HepG2 (cell line): ENCODE measurements around the gene CASTOR1. TPM values are rescaled to one million over a fixed set of nuclear protein-coding genes. Genes with fewer than 3 reads are reported as not detected.

Experiments used
- ATAC-seq: fragments of 200-7000 bp; cut with Tn5 transposase; 3 replicates; pipeline ENCODE4 v1.9.1; 2020; ENCODE audit warnings: mild to moderate bottlenecking, moderate library complexity
- BruUV-seq: library from RNA; stranded (reverse); fragments of 400-500 nt; replicated peaks from 2 replicates; lab custom pipeline; 2021; lab: Mats Ljungman, UMichigan
- CTCF ChIA-PET: fragments of 300-600 bp; formaldehyde crosslinking; extraction: SDS; loops from one replicate; lab custom pipeline; 2021; ENCODE audit warnings: low total read pairs, inconsistent platforms, low intra/inter-chr PET ratio; lab: Yijun Ruan, JAX
- POLR2A ChIA-PET: fragments of 350-600 bp; sonication (Branson Sonifier 250); formaldehyde crosslinking; loops from one replicate; lab custom pipeline; 2020; ENCODE audit warnings: antibody characterized with exemption, inconsistent platforms; lab: Yijun Ruan, JAX
- DNase-seq: peaks from one replicate; pipeline ENCODE4 v3.0.0-alpha.2; 2015; ENCODE audit warnings: low spot score
- FAIRE-seq: peaks from 3 replicates; lab custom pipeline; 2011; peaks lifted over from hg19 to GRCh38; lab: Jason Lieb, UNC
- H2AFZ ChIP-seq: one replicate; pipeline ENCODE4 v1.6.1; 2011; ENCODE audit warnings: low read length, inconsistent platforms
- H3K27ac ChIP-seq: fragments of 300-600 bp; 3 replicates; pipeline ENCODE4 v1.8.0; 2011; ENCODE audit warnings: mixed run types, mild to moderate bottlenecking, mixed read lengths, low read length, inconsistent platforms; ENCODE audit not compliant: insufficient read depth; ENCODE audit errors: extremely low read length
- H3K27me3 ChIP-seq, 2 experiments: fragments of 200-600 bp in 1 of 2; 2 replicates in 1 of 2; 3 replicates in 1 of 2; pipeline versions ENCODE4 v1.6.0 to v1.8.0; 2011; ENCODE audit warnings: low read length in 2 of 2, mild to moderate bottlenecking in 2 of 2, moderate library complexity in 2 of 2, inconsistent platforms in 1 of 2; ENCODE audit not compliant: insufficient read depth in 2 of 2, control insufficient read depth in 1 of 2
- H3K36me3 ChIP-seq, 2 experiments: fragments of 200-600 bp in 1 of 2; replicated peaks in 1 of 2; 2 replicates in 1 of 2; 3 replicates in 1 of 2; pipeline versions ENCODE4 v1.5.1 to v1.8.0; 2011; ENCODE audit warnings: low read length in 2 of 2, inconsistent platforms in 1 of 2; ENCODE audit not compliant: insufficient read depth in 2 of 2, control insufficient read depth in 1 of 2
- H3K4me1 ChIP-seq: 2 replicates; pipeline ENCODE4 v1.5.1; 2012; ENCODE audit warnings: low read length, inconsistent platforms; ENCODE audit not compliant: insufficient read depth
- H3K4me2 ChIP-seq: 2 replicates; pipeline ENCODE4 v1.6.0; 2011; ENCODE audit warnings: low read depth, low read length, inconsistent platforms
- H3K4me3 ChIP-seq, 3 experiments: fragments of 200-600 bp in 1 of 3; sonication (generic), shearing (Covaris generic) in 1 of 3; replicated peaks in 1 of 3; 2 replicates each; pipeline ENCODE4 v1.5.1; 2011 to 2016; ENCODE audit warnings: low read length in 3 of 3, inconsistent platforms in 2 of 3, low read depth in 2 of 3, mild to moderate bottlenecking in 2 of 3, control low read depth in 1 of 3, mixed read lengths in 1 of 3; ENCODE audit not compliant: insufficient read depth in 1 of 3
- H3K79me2 ChIP-seq: one replicate; pipeline ENCODE4 v1.6.1; 2011; ENCODE audit warnings: low read length, inconsistent platforms; ENCODE audit not compliant: insufficient read depth
- H3K9ac ChIP-seq: 2 replicates; pipeline ENCODE4 v1.6.0; 2011; ENCODE audit warnings: mild to moderate bottlenecking, low read depth, low read length, inconsistent platforms; ENCODE audit not compliant: insufficient read depth
- H3K9me3 ChIP-seq: 2 replicates; pipeline ENCODE4 v1.5.1; 2012; ENCODE audit warnings: mild to moderate bottlenecking, low read length
- H4K20me1 ChIP-seq: 2 replicates; pipeline ENCODE4 v1.6.0; 2011; ENCODE audit warnings: inconsistent platforms, mild to moderate bottlenecking, low read length, moderate library complexity; ENCODE audit not compliant: insufficient read depth
- ATF5 ChIP-seq: sonication (generic); formaldehyde crosslinking; IDR thresholded peaks from 2 replicates; pipeline ENCODE4 v1.4.0; 2020; ENCODE audit warnings: mild to moderate bottlenecking, low read depth, missing genetic modification reagents
- EED ChIP-seq: sonication (generic); formaldehyde crosslinking; IDR thresholded peaks from 2 replicates; pipeline ENCODE4 v1.5.0; 2020; ENCODE audit warnings: mild to moderate bottlenecking, missing genetic modification reagents
- KLF13 ChIP-seq: sonication (generic); formaldehyde crosslinking; IDR thresholded peaks from 2 replicates; pipeline ENCODE4 v1.4.0; 2020; ENCODE audit warnings: mild to moderate bottlenecking, missing genetic modification reagents
- PREB ChIP-seq: sonication (generic); formaldehyde crosslinking; IDR thresholded peaks from 2 replicates; pipeline ENCODE4 v1.4.0; 2020; ENCODE audit warnings: missing genetic modification reagents
- RARA ChIP-seq: IDR thresholded peaks from 2 replicates; pipeline ENCODE4 v1.6.1; 2016; ENCODE audit warnings: missing genetic modification reagents, missing compliant biosample characterization
- SNAPC2 ChIP-seq: sonication (generic); formaldehyde crosslinking; IDR thresholded peaks from 2 replicates; pipeline ENCODE4 v1.8.1; 2022; ENCODE audit warnings: mild to moderate bottlenecking, missing genetic modification reagents
- TBP ChIP-seq: sonication (generic); formaldehyde crosslinking; IDR thresholded peaks from 2 replicates; pipeline ENCODE4 v1.5.0; 2020; ENCODE audit warnings: missing genetic modification reagents
- TGIF2 ChIP-seq: IDR thresholded peaks from 2 replicates; pipeline ENCODE4 v1.6.1; 2016; ENCODE audit warnings: control low read depth, missing compliant biosample characterization
- ZNF292 ChIP-seq: sonication (generic); formaldehyde crosslinking; IDR thresholded peaks from 2 replicates; pipeline ENCODE4 v1.8.1; 2022; ENCODE audit warnings: mild to moderate bottlenecking, low read depth, missing genetic modification reagents, borderline replicate concordance
- ZNF615 ChIP-seq: sonication (generic); formaldehyde crosslinking; IDR thresholded peaks from 2 replicates; pipeline ENCODE4 v1.5.0; 2020; ENCODE audit warnings: mild to moderate bottlenecking, missing genetic modification reagents, borderline replicate concordance
- ZNF629 ChIP-seq: sonication (generic); formaldehyde crosslinking; conservative IDR thresholded peaks from 2 replicates; pipeline ENCODE4 v1.5.0; 2020; ENCODE audit warnings: missing genetic modification reagents
- ZNF841 ChIP-seq: sonication (generic); formaldehyde crosslinking; IDR thresholded peaks from 2 replicates; pipeline ENCODE4 v1.8.1; 2023; ENCODE audit warnings: missing genetic modification reagents, borderline replicate concordance
- ZSCAN29 ChIP-seq: sonication (generic); formaldehyde crosslinking; conservative IDR thresholded peaks from 2 replicates; pipeline ENCODE4 v1.4.0; 2020; ENCODE audit warnings: mild to moderate bottlenecking, missing genetic modification reagents
- ZSCAN30 ChIP-seq: sonication (generic); formaldehyde crosslinking; IDR thresholded peaks from 2 replicates; pipeline ENCODE4 v1.5.0; 2020; ENCODE audit warnings: mild to moderate bottlenecking, missing genetic modification reagents
- ZXDC ChIP-seq: sonication (generic); formaldehyde crosslinking; IDR thresholded peaks from 2 replicates; pipeline ENCODE4 v1.5.0; 2020; ENCODE audit warnings: mild to moderate bottlenecking, missing genetic modification reagents
- WGBS: methylation state at CpG from one replicate; pipeline ENCODE4 v1.1.6; 2017; ENCODE audit warnings: low lambda C conversion rate; 5-methylcytosine and 5-hydroxymethylcytosine counted together
- in situ Hi-C: cut with HindIII; loops from 2 replicates; pipeline ENCODE4 v1.10.0; 2017; ENCODE audit warnings: low pct_unique_long_range_greater_than_20kb; ENCODE audit not compliant: extremely low pct_ligation_motif_present
- intact Hi-C: fragments of 100-400 bp; cut with micrococcal nuclease; formaldehyde crosslinking; loops from one replicate; pipeline ENCODE4 v1.10.0; 2022; ENCODE audit not compliant: unreplicated experiment
- polyA plus RNA-seq, 8 experiments: library from polyadenylated mRNA; depleted of rRNA in 3 of 8; stranded (reverse) in 7 of 8; unstranded in 1 of 8; fragments of >200 nt; fragmentation: Illumina TruSeq in 4 of 8; extraction: Trizol in 4 of 8; gene quantifications; 2 replicates each; pipeline versions ENCODE4 v1.2.1 to v1.2.3, GENCODE V29; 2011 to 2016; ENCODE audit warnings: low read depth in 4 of 8, missing spikeins in 1 of 8, mixed read lengths in 1 of 8; ENCODE audit not compliant: insufficient read depth in 1 of 8
- total RNA-seq, 5 experiments: library from RNA; depleted of rRNA; stranded (reverse); fragments of >200 nt; fragmentation: Illumina TruSeq; extraction: Trizol; gene quantifications; 2 replicates each; pipeline ENCODE4 v1.2.3, GENCODE V29; 2016; ENCODE audit warnings: low read depth in 1 of 5

Gene CASTOR1
- total and polyA plus RNA-seq, 2 of the 13 experiments (the other 11 are each of a cell fraction or from before 2014, with no cell fraction given): 2.6 to 4.4 TPM

- 67% methylated on average over 4 of the region's 5 CpGs for WGBS
- in situ Hi-C loops (loop anchor here (5.0 kb wide), 1 partner anchor 101 kb away; the partner anchor contains the start of gene RNF215), intact Hi-C loops (loop anchor here (1.0 kb wide), 1 partner anchor 23 kb away; no protein-coding TSS in a partner anchor)
- ChIA-PET POLR2A (no interaction called here), CTCF (interaction anchor here (0.9 to 4.0 kb wide), 5 partner anchors 23 to 177 kb away, joined by 3 to 23 read pairs (median 13); partner anchors contain the start of gene TBC1D10A)
- no peak for FAIRE-seq
- no peak overlapping the region for H3K4me3 ChIP-seq
- peaks cover 27% of the 10 kb centered on the region for H3K4me1 ChIP-seq
- no peaks in the 10 kb centered on the region for H3K9me3 ChIP-seq
- H2AFZ ChIP-seq: no peak overlapping the region
- no TSS peak for BruUV-seq
- H3K79me2 ChIP-seq: no peaks in the 10 kb centered on the region
- H3K9ac ChIP-seq: no peak overlapping the region
- no peak overlapping the region for H3K27ac ChIP-seq
- no peak for DNase-seq
- no peaks in the 10 kb centered on the region; a peak in 1 of 5 replicates for H3K27me3 ChIP-seq
- H3K36me3 ChIP-seq: no peaks in the 10 kb centered on the region
- H3K4me2 ChIP-seq: no peak overlapping the region
- no peaks in the 10 kb centered on the region for H4K20me1 ChIP-seq
- no peak for ATAC-seq
- no peak for TF ChIP-seq PREB (CRISPR knock-in tag)
- TF ChIP-seq EED (CRISPR knock-in tag): 0 out of 2 replicates have a peak, but pooled peaks have one; percentile 51
Measured at GRCh38 chr22:30286331-30286730, 3.0 kb downstream of the CASTOR1 start.

GRCh38 chr22:30285846-30286200 lies 3.5 kb downstream of the CASTOR1 start:
- no peaks in the 10 kb centered on the region for H3K9me3 ChIP-seq
- no peak for FAIRE-seq
- POLR2A ChIA-PET: no interaction called here
- H3K27ac ChIP-seq: no peak overlapping the region
- no peaks in the 10 kb centered on the region for H3K79me2 ChIP-seq
- H4K20me1 ChIP-seq: no peaks in the 10 kb centered on the region
- DNase-seq: no peak
- no peaks in the 10 kb centered on the region for H3K36me3 ChIP-seq
- no peak overlapping the region for H3K4me2 ChIP-seq
- in situ Hi-C loops (loop anchor here (5.0 kb wide), 1 partner anchor 101 kb away; the partner anchor contains the start of gene RNF215), intact Hi-C loops (loop anchor here (1.0 kb wide), 1 partner anchor 23 kb away; no protein-coding TSS in a partner anchor)
- H2AFZ ChIP-seq: no peak overlapping the region
- CTCF ChIA-PET: interaction anchor here (2.8 to 4.0 kb wide), 2 partner anchors 23 to 177 kb away, joined by 20 to 23 read pairs; no protein-coding TSS in a partner anchor
- no CpG with 5 or more reads among the region's 8 CpGs for WGBS
- no TSS peak for BruUV-seq
- no peaks in the 10 kb centered on the region; a peak in 1 of 5 replicates for H3K27me3 ChIP-seq
- no peak overlapping the region for H3K4me3 ChIP-seq
- no peak overlapping the region for H3K9ac ChIP-seq
- peaks cover 22% of the 10 kb centered on the region for H3K4me1 ChIP-seq
- ATAC-seq: no peak
- no peak for TF ChIP-seq SNAPC2 (CRISPR knock-in tag)
- no peak for TF ChIP-seq KLF13 (CRISPR knock-in tag)
- TF ChIP-seq ZXDC (CRISPR knock-in tag): no peak
- TF ChIP-seq ZNF615 (CRISPR knock-in tag): no peak
- TF ChIP-seq TGIF2 (CRISPR knock-in tag): no peak
- no peak for TF ChIP-seq ATF5 (CRISPR knock-in tag)
- no peak for TF ChIP-seq ZNF629 (CRISPR knock-in tag)
- no peak for TF ChIP-seq ZSCAN29
- no peak for TF ChIP-seq RARA (CRISPR knock-in tag)
- TF ChIP-seq ZSCAN30 (CRISPR knock-in tag): no peak
- TF ChIP-seq TBP (CRISPR knock-in tag): no peak
- TF ChIP-seq ZNF841 (CRISPR knock-in tag): no peak
- no peak for TF ChIP-seq ZNF292
